Measurements from ENCODE around the gene CYP8B1. TPM values are rescaled to one million over a fixed set of nuclear protein-coding genes. Genes with fewer than 3 reads are reported as not detected.

Gene CYP8B1
- total and polyA plus RNA-seq, 2 experiments from 2014 or later = not detected

DNA sequence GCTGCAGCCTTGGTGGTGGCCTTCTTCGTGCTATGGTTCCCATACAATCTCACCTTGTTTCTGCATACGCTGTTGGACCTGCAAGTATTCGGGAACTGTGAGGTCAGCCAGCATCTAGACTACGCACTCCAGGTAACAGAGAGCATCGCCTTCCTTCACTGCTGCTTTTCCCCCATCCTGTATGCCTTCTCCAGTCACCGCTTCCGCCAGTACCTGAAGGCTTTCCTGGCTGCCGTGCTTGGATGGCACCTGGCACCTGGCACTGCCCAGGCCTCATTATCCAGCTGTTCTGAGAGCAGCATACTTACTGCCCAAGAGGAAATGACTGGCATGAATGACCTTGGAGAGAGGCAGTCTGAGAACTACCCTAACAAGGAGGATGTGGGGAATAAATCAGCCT lies 10.4 kb downstream of the CYP8B1 start:
- Histone ChIP-seq H3K4me1 (ENCODE audit: insufficient read depth) (no peaks in the 10 kb centered on the region), H3K4me3 (no peak overlapping the region), H3F3A (replicated peaks; ENCODE audit: low read depth) (no peaks in the 10 kb centered on the region), H3K27ac (ENCODE audit: low read depth) (no peak overlapping the region), H3K27me3 (ENCODE audit: insufficient read depth) (no peaks in the 10 kb centered on the region), H2AFZ (no peak overlapping the region), H3K4me2 (no peak overlapping the region), H4K20me1 (replicated peaks; ENCODE audit: insufficient read depth) (no peaks in the 10 kb centered on the region), H3K36me3 (ENCODE audit: insufficient read depth) (no peaks in the 10 kb centered on the region), H3K79me2 (replicated peaks; ENCODE audit: insufficient read depth) (no peaks in the 10 kb centered on the region), H3K9me2 (ENCODE audit: insufficient read depth) (peaks cover 11% of the 10 kb centered on the region; the same call in 1 of the 2 replicates)
- Mint-ChIP-seq H3K4me1 (no peaks in the 10 kb centered on the region), H3K9me3 (no peaks in the 10 kb centered on the region; the same call in 2 of the 3 replicates), H3K36me3 (ENCODE audit: low read depth) (no peaks in the 10 kb centered on the region), H3K4me3 (no peak overlapping the region), H3K27me3 (ENCODE audit: insufficient read depth, low read depth, poor library complexity) (peaks cover 6% of the 10 kb centered on the region), H3K27ac (no peak overlapping the region)
- ATAC-seq (no peak), DNase-seq (ENCODE audit: low spot score) (no peak)
- TF ChIP-seq, protein P1, sequence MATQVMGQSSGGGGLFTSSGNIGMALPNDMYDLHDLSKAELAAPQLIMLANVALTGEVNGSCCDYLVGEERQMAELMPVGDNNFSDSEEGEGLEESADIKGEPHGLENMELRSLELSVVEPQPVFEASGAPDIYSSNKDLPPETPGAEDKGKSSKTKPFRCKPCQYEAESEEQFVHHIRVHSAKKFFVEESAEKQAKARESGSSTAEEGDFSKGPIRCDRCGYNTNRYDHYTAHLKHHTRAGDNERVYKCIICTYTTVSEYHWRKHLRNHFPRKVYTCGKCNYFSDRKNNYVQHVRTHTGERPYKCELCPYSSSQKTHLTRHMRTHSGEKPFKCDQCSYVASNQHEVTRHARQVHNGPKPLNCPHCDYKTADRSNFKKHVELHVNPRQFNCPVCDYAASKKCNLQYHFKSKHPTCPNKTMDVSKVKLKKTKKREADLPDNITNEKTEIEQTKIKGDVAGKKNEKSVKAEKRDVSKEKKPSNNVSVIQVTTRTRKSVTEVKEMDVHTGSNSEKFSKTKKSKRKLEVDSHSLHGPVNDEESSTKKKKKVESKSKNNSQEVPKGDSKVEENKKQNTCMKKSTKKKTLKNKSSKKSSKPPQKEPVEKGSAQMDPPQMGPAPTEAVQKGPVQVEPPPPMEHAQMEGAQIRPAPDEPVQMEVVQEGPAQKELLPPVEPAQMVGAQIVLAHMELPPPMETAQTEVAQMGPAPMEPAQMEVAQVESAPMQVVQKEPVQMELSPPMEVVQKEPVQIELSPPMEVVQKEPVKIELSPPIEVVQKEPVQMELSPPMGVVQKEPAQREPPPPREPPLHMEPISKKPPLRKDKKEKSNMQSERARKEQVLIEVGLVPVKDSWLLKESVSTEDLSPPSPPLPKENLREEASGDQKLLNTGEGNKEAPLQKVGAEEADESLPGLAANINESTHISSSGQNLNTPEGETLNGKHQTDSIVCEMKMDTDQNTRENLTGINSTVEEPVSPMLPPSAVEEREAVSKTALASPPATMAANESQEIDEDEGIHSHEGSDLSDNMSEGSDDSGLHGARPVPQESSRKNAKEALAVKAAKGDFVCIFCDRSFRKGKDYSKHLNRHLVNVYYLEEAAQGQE (IDR thresholded peaks at IDR 0.05; ENCODE audit: unreplicated experiment) = no peak
- TF ChIP-seq ZNF331 (CRISPR knock-in tag; IDR thresholded peaks at IDR 0.05; ENCODE audit: low read depth) = no peak
- TF ChIP-seq, protein P2, sequence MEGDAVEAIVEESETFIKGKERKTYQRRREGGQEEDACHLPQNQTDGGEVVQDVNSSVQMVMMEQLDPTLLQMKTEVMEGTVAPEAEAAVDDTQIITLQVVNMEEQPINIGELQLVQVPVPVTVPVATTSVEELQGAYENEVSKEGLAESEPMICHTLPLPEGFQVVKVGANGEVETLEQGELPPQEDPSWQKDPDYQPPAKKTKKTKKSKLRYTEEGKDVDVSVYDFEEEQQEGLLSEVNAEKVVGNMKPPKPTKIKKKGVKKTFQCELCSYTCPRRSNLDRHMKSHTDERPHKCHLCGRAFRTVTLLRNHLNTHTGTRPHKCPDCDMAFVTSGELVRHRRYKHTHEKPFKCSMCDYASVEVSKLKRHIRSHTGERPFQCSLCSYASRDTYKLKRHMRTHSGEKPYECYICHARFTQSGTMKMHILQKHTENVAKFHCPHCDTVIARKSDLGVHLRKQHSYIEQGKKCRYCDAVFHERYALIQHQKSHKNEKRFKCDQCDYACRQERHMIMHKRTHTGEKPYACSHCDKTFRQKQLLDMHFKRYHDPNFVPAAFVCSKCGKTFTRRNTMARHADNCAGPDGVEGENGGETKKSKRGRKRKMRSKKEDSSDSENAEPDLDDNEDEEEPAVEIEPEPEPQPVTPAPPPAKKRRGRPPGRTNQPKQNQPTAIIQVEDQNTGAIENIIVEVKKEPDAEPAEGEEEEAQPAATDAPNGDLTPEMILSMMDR (conservative IDR thresholded peaks at IDR 0.05; ENCODE audit: low read depth in 2 of 2) = no peak
- no peak for TF ChIP-seq POLR2AphosphoS5 (IDR thresholded peaks at IDR 0.05; ENCODE audit: low read depth)
- TF ChIP-seq EZH2phosphoT487 (IDR thresholded peaks at IDR 0.05; ENCODE audit: unreplicated experiment) = no peak
- TF ChIP-seq ZNF114 (CRISPR knock-in tag; IDR thresholded peaks at IDR 0.05) = no peak
- TF ChIP-seq NANOG (IDR thresholded peaks at IDR 0.05; ENCODE audit: borderline replicate concordance) = no peak
- TF ChIP-seq EZH2 (IDR thresholded peaks at IDR 0.05; ENCODE audit: low read depth, unreplicated experiment) = no peak
- TF ChIP-seq CREB1 (CRISPR knock-in tag; IDR thresholded peaks at IDR 0.05; ENCODE audit: low read depth) = no peak
- TF ChIP-seq JUNB (IDR thresholded peaks at IDR 0.05; ENCODE audit: unreplicated experiment) = no peak
- no peak for TF ChIP-seq STAT1 (IDR thresholded peaks at IDR 0.05; ENCODE audit: unreplicated experiment)
- TF ChIP-seq, protein P3, sequence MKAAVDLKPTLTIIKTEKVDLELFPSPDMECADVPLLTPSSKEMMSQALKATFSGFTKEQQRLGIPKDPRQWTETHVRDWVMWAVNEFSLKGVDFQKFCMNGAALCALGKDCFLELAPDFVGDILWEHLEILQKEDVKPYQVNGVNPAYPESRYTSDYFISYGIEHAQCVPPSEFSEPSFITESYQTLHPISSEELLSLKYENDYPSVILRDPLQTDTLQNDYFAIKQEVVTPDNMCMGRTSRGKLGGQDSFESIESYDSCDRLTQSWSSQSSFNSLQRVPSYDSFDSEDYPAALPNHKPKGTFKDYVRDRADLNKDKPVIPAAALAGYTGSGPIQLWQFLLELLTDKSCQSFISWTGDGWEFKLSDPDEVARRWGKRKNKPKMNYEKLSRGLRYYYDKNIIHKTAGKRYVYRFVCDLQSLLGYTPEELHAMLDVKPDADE (IDR thresholded peaks at IDR 0.05) = no peak
- TF ChIP-seq, protein P4, sequence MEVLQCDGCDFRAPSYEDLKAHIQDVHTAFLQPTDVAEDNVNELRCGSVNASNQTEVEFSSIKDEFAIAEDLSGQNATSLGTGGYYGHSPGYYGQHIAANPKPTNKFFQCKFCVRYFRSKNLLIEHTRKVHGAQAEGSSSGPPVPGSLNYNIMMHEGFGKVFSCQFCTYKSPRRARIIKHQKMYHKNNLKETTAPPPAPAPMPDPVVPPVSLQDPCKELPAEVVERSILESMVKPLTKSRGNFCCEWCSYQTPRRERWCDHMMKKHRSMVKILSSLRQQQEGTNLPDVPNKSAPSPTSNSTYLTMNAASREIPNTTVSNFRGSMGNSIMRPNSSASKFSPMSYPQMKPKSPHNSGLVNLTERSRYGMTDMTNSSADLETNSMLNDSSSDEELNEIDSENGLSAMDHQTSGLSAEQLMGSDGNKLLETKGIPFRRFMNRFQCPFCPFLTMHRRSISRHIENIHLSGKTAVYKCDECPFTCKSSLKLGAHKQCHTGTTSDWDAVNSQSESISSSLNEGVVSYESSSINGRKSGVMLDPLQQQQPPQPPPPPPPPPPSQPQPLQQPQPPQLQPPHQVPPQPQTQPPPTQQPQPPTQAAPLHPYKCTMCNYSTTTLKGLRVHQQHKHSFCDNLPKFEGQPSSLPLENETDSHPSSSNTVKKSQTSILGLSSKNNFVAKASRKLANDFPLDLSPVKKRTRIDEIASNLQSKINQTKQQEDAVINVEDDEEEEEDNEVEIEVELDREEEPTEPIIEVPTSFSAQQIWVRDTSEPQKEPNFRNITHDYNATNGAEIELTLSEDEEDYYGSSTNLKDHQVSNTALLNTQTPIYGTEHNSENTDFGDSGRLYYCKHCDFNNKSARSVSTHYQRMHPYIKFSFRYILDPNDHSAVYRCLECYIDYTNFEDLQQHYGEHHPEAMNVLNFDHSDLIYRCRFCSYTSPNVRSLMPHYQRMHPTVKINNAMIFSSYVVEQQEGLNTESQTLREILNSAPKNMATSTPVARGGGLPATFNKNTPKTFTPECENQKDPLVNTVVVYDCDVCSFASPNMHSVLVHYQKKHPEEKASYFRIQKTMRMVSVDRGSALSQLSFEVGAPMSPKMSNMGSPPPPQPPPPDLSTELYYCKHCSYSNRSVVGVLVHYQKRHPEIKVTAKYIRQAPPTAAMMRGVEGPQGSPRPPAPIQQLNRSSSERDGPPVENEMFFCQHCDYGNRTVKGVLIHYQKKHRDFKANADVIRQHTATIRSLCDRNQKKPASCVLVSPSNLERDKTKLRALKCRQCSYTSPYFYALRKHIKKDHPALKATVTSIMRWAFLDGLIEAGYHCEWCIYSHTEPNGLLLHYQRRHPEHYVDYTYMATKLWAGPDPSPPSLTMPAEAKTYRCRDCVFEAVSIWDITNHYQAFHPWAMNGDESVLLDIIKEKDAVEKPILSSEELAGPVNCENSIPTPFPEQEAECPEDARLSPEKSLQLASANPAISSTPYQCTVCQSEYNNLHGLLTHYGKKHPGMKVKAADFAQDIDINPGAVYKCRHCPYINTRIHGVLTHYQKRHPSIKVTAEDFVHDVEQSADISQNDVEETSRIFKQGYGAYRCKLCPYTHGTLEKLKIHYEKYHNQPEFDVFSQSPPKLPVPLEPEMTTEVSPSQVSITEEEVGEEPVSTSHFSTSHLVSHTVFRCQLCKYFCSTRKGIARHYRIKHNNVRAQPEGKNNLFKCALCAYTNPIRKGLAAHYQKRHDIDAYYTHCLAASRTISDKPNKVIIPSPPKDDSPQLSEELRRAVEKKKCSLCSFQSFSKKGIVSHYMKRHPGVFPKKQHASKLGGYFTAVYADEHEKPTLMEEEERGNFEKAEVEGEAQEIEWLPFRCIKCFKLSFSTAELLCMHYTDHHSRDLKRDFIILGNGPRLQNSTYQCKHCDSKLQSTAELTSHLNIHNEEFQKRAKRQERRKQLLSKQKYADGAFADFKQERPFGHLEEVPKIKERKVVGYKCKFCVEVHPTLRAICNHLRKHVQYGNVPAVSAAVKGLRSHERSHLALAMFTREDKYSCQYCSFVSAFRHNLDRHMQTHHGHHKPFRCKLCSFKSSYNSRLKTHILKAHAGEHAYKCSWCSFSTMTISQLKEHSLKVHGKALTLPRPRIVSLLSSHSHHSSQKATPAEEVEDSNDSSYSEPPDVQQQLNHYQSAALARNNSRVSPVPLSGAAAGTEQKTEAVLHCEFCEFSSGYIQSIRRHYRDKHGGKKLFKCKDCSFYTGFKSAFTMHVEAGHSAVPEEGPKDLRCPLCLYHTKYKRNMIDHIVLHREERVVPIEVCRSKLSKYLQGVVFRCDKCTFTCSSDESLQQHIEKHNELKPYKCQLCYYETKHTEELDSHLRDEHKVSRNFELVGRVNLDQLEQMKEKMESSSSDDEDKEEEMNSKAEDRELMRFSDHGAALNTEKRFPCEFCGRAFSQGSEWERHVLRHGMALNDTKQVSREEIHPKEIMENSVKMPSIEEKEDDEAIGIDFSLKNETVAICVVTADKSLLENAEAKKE (CRISPR knock-in tag; IDR thresholded peaks at IDR 0.05) = no peak

Measured in GM23338 (cell line).